Ureter (tissue), 1 donor: ENCODE results near the gene LEF1. TPM values are rescaled to one million over a fixed set of nuclear protein-coding genes. Genes with fewer than 3 reads are reported as not detected.
"Not testable (repeated sequence)": the region's sequence is repeated elsewhere in the genome, so short reads cannot be mapped to it uniquely, and the experiment has no call there.

Experiments
- DNase-seq: peaks from one replicate; pipeline ENCODE4 v3.0.0-alpha.2; 2020; ENCODE audit warnings: low spot score
- total RNA-seq: library from RNA; stranded (reverse); gene quantifications from one replicate; pipeline ENCODE4 v1.2.4, GENCODE V29; 2023
- donor health status: DM: yes; HTN: yes; CAD: no.

Gene LEF1
- total RNA-seq, 1 donor from 2014 or later: 20.7 TPM

GRCh38 chr4:108060686-108061321, 107.9 kb downstream of the LEF1 start:
- no peak for DNase-seq

- DNase-seq: no peak
Measured at GRCh38 chr4:108060164-108060563, 108.6 kb downstream of the LEF1 start.

- DNase-seq: no peak
Measured at GRCh38 chr4:108058685-108059440, 109.9 kb downstream of the LEF1 start.

GRCh38 chr4:108056418-108056817, 112.3 kb downstream of the LEF1 start:
- DNase-seq: no peak

- no peak for DNase-seq
Measured at GRCh38 chr4:108055787-108056186, 112.9 kb downstream of the LEF1 start.

- DNase-seq: no peak
Measured at GRCh38 chr4:108054025-108054638, 114.6 kb downstream of the LEF1 start.

- DNase-seq: no peak
Measured at GRCh38 chr4:108053251-108053711, 115.5 kb downstream of the LEF1 start.

GRCh38 chr4:108052558-108053120, 116.1 kb downstream of the LEF1 start:
- no peak for DNase-seq

GRCh38 chr4:108051343-108051742, 117.4 kb downstream of the LEF1 start:
- DNase-seq: no peak

- not testable (repeated sequence) for DNase-seq
Measured at GRCh38 chr4:108050166-108051111, 118.3 kb downstream of the LEF1 start.

GRCh38 chr4:108049406-108049805, 119.3 kb downstream of the LEF1 start:
- no peak for DNase-seq

- DNase-seq: no peak
Measured at GRCh38 chr4:108048997-108049396, 119.7 kb downstream of the LEF1 start.

- no peak for DNase-seq
Measured at GRCh38 chr4:108048157-108048556, 120.6 kb downstream of the LEF1 start.

- no peak for DNase-seq
Measured at GRCh38 chr4:108047199-108047598, 121.5 kb downstream of the LEF1 start.

- DNase-seq: peak; percentile 53
Measured at GRCh38 chr4:108045687-108046024, 123.1 kb downstream of the LEF1 start.

GRCh38 chr4:108044951-108045686, 123.6 kb downstream of the LEF1 start:
- no peak for DNase-seq

- no peak for DNase-seq
Measured at GRCh38 chr4:108043526-108043925, 125.2 kb downstream of the LEF1 start.

GRCh38 chr4:108042927-108043326, 125.8 kb downstream of the LEF1 start:
- DNase-seq: no peak

- DNase-seq: no peak
Measured at GRCh38 chr4:108037884-108038283, 130.8 kb downstream of the LEF1 start.

- no peak for DNase-seq
Measured at GRCh38 chr4:108036213-108036612, 132.5 kb downstream of the LEF1 start.

GRCh38 chr4:108035691-108036090, 133.0 kb downstream of the LEF1 start:
- DNase-seq: no peak
